Measurements from ENCODE around the gene TSPAN13. TPM values are rescaled to one million over a fixed set of nuclear protein-coding genes. Genes with fewer than 3 reads are reported as not detected.
A peak's percentile ranks its signal among the peaks of the same experiment; 100 is the strongest.

The TSPAN13 gene
- total RNA-seq, 1 donor from 2014 or later: 65.1 TPM

- peaks cover 5% of the 10 kb centered on the region for H3K4me1 Mint-ChIP-seq (ENCODE audit: unreplicated experiment)
- peak overlapping the region; percentile 27 for H3K4me3 Mint-ChIP-seq
- H3K36me3 Mint-ChIP-seq: no peaks in the 10 kb centered on the region
- H3K27me3 Mint-ChIP-seq: no peaks in the 10 kb centered on the region
- DNase-seq (ENCODE audit: extremely low spot score, unreplicated experiment): no peak
- TF ChIP-seq, protein P1, sequence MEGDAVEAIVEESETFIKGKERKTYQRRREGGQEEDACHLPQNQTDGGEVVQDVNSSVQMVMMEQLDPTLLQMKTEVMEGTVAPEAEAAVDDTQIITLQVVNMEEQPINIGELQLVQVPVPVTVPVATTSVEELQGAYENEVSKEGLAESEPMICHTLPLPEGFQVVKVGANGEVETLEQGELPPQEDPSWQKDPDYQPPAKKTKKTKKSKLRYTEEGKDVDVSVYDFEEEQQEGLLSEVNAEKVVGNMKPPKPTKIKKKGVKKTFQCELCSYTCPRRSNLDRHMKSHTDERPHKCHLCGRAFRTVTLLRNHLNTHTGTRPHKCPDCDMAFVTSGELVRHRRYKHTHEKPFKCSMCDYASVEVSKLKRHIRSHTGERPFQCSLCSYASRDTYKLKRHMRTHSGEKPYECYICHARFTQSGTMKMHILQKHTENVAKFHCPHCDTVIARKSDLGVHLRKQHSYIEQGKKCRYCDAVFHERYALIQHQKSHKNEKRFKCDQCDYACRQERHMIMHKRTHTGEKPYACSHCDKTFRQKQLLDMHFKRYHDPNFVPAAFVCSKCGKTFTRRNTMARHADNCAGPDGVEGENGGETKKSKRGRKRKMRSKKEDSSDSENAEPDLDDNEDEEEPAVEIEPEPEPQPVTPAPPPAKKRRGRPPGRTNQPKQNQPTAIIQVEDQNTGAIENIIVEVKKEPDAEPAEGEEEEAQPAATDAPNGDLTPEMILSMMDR (conservative IDR thresholded peaks at IDR 0.05): no peak
- H3K9me3 Mint-ChIP-seq: no peaks in the 10 kb centered on the region
- peak overlapping the region; percentile 74 for H3K27ac Mint-ChIP-seq
Observed at GRCh38 chr7:16811551-16811950, 58.0 kb downstream of the TSPAN13 start.

DNA sequence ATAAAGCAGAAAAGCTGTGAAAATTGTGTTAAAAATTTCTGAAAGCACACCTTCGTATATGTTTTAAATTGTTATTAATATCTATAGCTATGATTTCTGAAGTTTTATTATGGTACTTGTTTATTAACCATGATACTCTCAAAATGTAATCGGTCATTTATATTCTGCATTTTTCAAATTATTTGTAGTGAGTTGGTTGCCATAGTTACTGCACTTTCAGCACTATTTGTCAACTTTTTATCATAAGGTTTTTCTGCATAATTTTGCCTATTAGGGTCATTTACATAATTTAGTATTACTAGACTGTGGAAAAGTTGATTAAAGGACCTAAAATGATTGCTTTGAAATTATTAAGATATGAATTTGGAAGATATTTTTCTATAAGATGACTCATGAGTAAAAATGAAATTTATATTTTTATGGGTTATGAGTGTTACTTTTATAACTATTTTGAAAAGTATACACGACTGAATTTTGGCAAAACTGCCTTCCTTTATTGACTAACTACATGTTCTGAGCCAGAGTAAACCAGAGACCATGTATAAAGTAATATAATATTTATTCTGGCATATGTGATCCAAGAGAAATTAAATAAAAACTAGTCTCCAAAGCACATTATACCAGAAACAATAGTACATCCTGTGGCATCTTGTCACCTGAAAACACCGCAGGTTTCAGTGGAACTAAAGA, 59.1 kb downstream of the TSPAN13 start:
- H3K4me1 Mint-ChIP-seq (ENCODE audit: unreplicated experiment): peaks cover 8% of the 10 kb centered on the region
- no peaks in the 10 kb centered on the region for H3K27me3 Mint-ChIP-seq
- no peaks in the 10 kb centered on the region for H3K36me3 Mint-ChIP-seq
- no peaks in the 10 kb centered on the region for H3K9me3 Mint-ChIP-seq
- no peak overlapping the region for H3K4me3 Mint-ChIP-seq
- H3K27ac Mint-ChIP-seq: no peak overlapping the region
- TF ChIP-seq, protein P1 (conservative IDR thresholded peaks at IDR 0.05): no peak
- no peak for DNase-seq (ENCODE audit: extremely low spot score, unreplicated experiment)

- H3K4me3 Mint-ChIP-seq: no peak overlapping the region
- TF ChIP-seq, protein P1 (conservative IDR thresholded peaks at IDR 0.05): no peak
- no peaks in the 10 kb centered on the region for H3K36me3 Mint-ChIP-seq
- no peak overlapping the region for H3K27ac Mint-ChIP-seq
- no peak for DNase-seq (ENCODE audit: extremely low spot score, unreplicated experiment)
- H3K9me3 Mint-ChIP-seq: peaks cover 4% of the 10 kb centered on the region
- H3K4me1 Mint-ChIP-seq (ENCODE audit: unreplicated experiment): peaks cover 13% of the 10 kb centered on the region
- no peaks in the 10 kb centered on the region for H3K27me3 Mint-ChIP-seq
Observed at GRCh38 chr7:16813232-16813616, 59.7 kb downstream of the TSPAN13 start.

- no peak for DNase-seq (ENCODE audit: extremely low spot score, unreplicated experiment)
- Mint-ChIP-seq H3K27me3 (no peaks in the 10 kb centered on the region), H3K36me3 (no peaks in the 10 kb centered on the region), H3K4me1 (ENCODE audit: unreplicated experiment) (peaks cover 13% of the 10 kb centered on the region), H3K9me3 (peaks cover 5% of the 10 kb centered on the region), H3K27ac (peak overlapping the region; percentile 56), H3K4me3 (no peak overlapping the region)
- TF ChIP-seq, protein P1 (conservative IDR thresholded peaks at IDR 0.05): no peak
Observed at GRCh38 chr7:16815001-16815400, 61.4 kb downstream of the TSPAN13 start.

GRCh38 chr7:16816824-16817223, 63.3 kb downstream of the TSPAN13 start:
- H3K4me3 Mint-ChIP-seq: no peak overlapping the region
- peaks cover 5% of the 10 kb centered on the region for H3K9me3 Mint-ChIP-seq

More at GRCh38 chr7:16816824-16817223, 63.3 kb downstream of the TSPAN13 start:
- no peak for DNase-seq (ENCODE audit: extremely low spot score, unreplicated experiment)
- Mint-ChIP-seq H3K27me3 (no peaks in the 10 kb centered on the region), H3K27ac (no peak overlapping the region), H3K36me3 (no peaks in the 10 kb centered on the region), H3K4me1 (ENCODE audit: unreplicated experiment) (peaks cover 13% of the 10 kb centered on the region)
- TF ChIP-seq, protein P1 (conservative IDR thresholded peaks at IDR 0.05): no peak

Data from type B pancreatic cell (in vitro differentiated cells).